Measurements from ENCODE around the gene ABCA12. TPM values are rescaled to one million over a fixed set of nuclear protein-coding genes. Genes with fewer than 3 reads are reported as not detected.

The ABCA12 gene
- total and polyA plus RNA-seq, 9 of the 15 experiments (the other 6 are each of a cell fraction or from before 2014, with no cell fraction given), result 0.02 to 0.03 TPM; not detected in 7

DNA sequence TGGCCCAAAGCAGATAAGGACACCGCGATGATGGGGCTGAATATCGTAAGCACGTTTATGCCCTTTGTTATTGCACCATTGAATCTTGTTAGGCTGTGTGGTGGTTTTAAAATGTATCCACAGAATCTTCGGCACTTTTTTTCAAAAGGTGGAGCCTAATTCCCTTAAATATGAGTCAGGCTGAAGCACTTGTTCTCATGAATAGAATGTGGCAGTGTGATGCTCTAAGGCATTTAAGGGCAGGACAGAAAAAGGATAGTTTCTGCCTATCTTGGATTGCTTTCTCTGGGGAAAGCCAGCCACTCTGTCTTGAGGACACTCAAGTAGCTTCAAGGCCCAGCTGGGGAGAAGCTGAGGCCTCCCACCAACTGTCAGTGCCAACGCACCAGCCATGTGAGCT is 39.6 kb downstream of the ABCA12 start (continued):
- TF ChIP-seq, protein P1, sequence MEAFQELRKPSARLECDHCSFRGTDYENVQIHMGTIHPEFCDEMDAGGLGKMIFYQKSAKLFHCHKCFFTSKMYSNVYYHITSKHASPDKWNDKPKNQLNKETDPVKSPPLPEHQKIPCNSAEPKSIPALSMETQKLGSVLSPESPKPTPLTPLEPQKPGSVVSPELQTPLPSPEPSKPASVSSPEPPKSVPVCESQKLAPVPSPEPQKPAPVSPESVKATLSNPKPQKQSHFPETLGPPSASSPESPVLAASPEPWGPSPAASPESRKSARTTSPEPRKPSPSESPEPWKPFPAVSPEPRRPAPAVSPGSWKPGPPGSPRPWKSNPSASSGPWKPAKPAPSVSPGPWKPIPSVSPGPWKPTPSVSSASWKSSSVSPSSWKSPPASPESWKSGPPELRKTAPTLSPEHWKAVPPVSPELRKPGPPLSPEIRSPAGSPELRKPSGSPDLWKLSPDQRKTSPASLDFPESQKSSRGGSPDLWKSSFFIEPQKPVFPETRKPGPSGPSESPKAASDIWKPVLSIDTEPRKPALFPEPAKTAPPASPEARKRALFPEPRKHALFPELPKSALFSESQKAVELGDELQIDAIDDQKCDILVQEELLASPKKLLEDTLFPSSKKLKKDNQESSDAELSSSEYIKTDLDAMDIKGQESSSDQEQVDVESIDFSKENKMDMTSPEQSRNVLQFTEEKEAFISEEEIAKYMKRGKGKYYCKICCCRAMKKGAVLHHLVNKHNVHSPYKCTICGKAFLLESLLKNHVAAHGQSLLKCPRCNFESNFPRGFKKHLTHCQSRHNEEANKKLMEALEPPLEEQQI (IDR thresholded peaks at IDR 0.05), result no peak
- TF ChIP-seq RFX5 (IDR thresholded peaks at IDR 0.05; ENCODE audit: low read depth, low read length), result no peak
- TF ChIP-seq ZKSCAN1 (IDR thresholded peaks at IDR 0.05; ENCODE audit: low read depth, low read length), result no peak
- TF ChIP-seq POLR2AphosphoS5 (IDR thresholded peaks at IDR 0.05; ENCODE audit: control insufficient read depth, insufficient read depth, low read depth, low read length), result no peak
- TF ChIP-seq NEUROD1 (IDR thresholded peaks at IDR 0.05; ENCODE audit: borderline replicate concordance, low read depth, low read length, partially characterized antibody), result no peak
- TF ChIP-seq BCOR (IDR thresholded peaks at IDR 0.05), result no peak
- no peak for TF ChIP-seq ZNF79 (CRISPR knock-in tag; IDR thresholded peaks at IDR 0.05; ENCODE audit: low read depth)

DNA sequence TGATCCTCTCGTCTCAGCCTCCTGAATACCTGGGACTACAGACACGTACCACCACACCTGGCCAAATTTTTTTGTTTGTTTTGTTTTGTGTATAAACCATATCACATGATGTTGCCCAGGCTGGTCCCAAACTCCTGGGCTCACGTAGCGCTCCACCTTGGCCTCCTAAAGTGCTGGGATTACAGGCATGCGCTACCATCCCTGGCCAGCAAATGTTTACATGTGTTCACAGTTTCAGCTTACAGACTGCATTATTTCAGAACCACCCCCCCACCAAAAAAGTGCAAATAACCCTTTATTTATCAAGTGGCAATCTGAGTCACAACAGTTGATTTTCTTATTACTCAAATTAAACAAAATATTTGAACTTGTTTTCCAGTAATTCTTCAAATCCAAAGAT is 54.3 kb downstream of the ABCA12 start:
- Histone ChIP-seq H2AFZ (ENCODE audit: low read depth, low read length) (no peak overlapping the region), H3K27ac (ENCODE audit: extremely low read depth, low read depth, low read length) (no peak overlapping the region), H3K27me3 (ENCODE audit: control insufficient read depth in 2 of 2, insufficient read depth in 2 of 2, low read length in 2 of 2) (no peaks in the 10 kb centered on the region), H3K9me1 (ENCODE audit: control insufficient read depth, insufficient read depth, low read length) (no peaks in the 10 kb centered on the region), H3K9me3 (replicated peaks; ENCODE audit: control insufficient read depth, insufficient read depth, low read depth, low read length) (no peaks in the 10 kb centered on the region), H3K36me3 (ENCODE audit: control insufficient read depth, insufficient read depth, low read length) (no peaks in the 10 kb centered on the region), H3K4me2 (ENCODE audit: insufficient read depth, low read length) (no peak overlapping the region), H3K79me2 (ENCODE audit: control insufficient read depth, insufficient read depth, low read length) (no peaks in the 10 kb centered on the region), H3K4me1 (replicated peaks in 1 of 2; ENCODE audit: control insufficient read depth in 2 of 2, insufficient read depth in 2 of 2, low read length in 2 of 2) (no peaks in the 10 kb centered on the region), H3K9ac (ENCODE audit: insufficient read depth in 1 of 2, low read depth in 2 of 2, low read length in 2 of 2) (no peak overlapping the region), H3K4me3 (no peak overlapping the region), H4K20me1 (replicated peaks; ENCODE audit: control insufficient read depth, insufficient read depth, low read length) (no peaks in the 10 kb centered on the region)
- no TSS peak for BruUV-seq (replicated peaks)
- no peak for TF ChIP-seq FOSL1 (tag; conservative IDR thresholded peaks at IDR 0.05)
- TF ChIP-seq TRIM28 (IDR thresholded peaks at IDR 0.05), result no peak
- TF ChIP-seq RBM22 (IDR thresholded peaks at IDR 0.05; ENCODE audit: low read depth, low read length, poor library complexity, severe bottlenecking), result no peak
- no peak for TF ChIP-seq POLR2AphosphoS2 (IDR thresholded peaks at IDR 0.05; ENCODE audit: low read length)
- no peak for TF ChIP-seq IRF2 (CRISPR knock-in tag; IDR thresholded peaks at IDR 0.05)
- no peak for DNase-seq (ENCODE audit: extremely low read depth in 1 of 4, low spot score in 3 of 4)
- 0% methylated on average over 3 of the region's 5 CpGs for WGBS (ENCODE audit: insufficient coverage, low coverage, missing lambda C conversion rate)
- no peak for ATAC-seq
- intact Hi-C loops (cut with micrococcal nuclease) (no loop called here), in situ Hi-C loops (cut with MboI) (no loop called here)
- CTCF ChIA-PET (ENCODE audit: low intra/inter-chr PET ratio), result no interaction called here
- FAIRE-seq, result no peak
- POLR2A ChIA-PET, result no interaction called here
